Measurements from ENCODE around the gene CTDNEP1.

Gene CTDNEP1

DNA sequence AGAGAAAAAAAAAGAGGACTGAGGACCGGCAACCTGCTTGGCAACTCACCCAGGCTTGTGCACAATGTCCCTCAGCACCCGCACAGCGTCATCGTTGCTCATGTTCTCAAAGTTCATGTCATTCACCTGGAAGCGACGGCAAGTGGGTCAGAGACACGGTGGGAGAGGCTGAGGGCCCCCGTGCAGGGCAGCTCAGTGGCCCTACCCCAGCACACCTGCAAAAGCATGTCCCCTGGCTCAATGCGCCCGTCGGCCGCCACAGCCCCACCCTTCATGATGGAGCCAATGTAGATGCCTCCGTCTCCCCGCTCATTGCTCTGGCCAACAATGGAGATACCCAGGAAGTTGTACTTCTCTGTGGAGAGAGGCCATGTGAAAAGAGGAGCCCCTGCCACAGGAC is 22.6 kb downstream of the CTDNEP1 start:
- DNase-seq (ENCODE audit: low read depth) = no peak

DNA sequence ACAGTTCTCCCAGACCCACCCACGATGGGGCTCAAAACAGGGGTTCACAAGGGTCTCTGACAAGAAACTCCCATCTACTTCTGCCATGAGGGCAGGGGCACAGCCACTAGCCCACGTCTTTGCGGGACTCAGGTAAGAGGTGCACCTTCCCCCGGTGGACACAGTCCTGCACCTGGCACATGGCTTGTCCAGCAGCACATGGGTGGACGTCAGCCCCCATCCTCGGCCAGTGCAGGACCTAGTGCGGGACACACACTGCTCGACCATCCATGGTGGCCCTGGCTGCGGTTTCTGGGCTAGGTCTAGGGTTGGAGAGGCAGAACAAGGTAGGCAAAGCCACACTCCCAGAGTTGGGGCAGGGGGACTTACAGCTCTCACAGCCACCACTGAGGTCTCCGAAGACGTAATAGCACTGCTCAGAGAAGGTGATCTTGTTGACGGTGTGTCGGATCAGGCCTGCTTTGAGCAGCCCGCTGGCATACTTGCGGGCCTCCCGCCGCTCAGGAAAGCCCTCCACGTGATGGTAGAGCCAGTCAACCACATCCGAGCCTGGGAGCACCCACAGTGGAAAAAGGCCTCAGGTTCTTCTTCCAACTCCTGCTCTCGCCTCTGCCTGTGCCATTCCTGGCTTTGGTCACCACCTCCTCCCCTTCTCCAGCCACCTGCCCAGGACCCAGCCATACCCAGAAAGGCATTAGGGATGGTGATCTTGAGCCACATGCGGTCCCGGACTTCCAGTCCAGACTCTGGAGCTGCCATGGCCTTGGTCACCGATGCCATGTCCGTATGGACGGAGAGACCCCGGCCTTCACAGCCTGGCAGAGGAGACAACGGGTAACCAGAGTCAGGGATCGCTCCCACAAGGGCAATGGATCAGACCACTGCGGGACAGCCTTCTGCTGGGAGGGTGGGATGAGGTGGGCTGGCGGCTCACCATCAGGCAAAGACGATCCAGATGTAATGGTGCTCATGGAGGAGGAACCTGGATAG is 24.5 kb downstream of the CTDNEP1 start:
- DNase-seq (ENCODE audit: low read depth) = no peak

DNA sequence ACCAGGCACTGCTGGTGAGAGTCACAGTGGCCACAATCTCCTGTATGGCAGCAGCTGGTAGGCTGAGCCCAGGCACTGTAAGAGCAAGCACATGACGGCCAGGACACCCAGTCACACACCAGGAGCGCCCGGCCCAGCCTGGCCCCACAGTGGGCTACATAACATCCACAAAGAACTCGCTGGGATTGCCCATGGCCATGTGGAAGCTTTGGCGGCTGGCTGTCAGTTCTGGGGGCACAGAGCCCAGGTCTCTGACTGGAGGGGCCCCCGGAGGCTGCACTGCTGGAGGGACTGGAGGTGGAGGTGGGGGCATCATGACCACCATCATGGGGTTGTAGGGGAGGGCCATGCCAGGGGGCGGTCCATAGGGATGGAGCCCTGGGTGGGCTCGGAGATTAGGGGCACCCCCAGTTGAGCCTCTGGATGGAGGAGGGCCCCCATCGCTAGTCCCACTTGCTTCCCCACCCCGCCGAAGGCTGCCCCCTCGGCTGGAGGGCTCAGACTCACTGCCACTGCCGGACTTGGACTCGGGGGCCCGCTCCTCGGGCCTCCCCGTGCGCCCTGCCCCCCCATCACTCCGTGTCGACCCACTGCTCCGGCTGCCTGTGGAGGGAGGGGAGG is 25.7 kb downstream of the CTDNEP1 start:
- no peak for DNase-seq (ENCODE audit: low read depth)

DNA sequence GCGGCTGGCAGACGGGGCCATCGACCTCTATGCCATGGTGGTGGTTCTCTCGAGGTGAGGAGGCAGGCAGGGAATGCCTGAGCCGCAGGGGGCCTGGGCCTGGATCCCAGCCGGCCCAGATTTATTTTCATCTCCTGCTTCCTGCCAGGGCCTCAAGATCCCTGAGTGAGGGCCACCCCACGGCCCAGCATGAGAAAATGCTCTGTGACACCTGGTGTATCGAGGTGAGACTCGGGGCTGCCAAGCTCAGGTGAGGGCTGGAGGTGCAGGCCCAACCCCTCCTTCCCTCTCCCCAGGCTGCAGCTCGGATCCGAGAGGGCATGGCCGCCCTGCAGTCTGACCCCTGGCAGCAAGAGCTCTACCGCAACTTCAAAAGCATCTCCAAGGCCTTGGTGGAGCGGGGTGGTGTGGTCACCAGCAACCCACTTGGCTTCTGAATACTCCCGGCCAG is 26.8 kb downstream of the CTDNEP1 start:
- DNase-seq (ENCODE audit: low read depth) = no peak

DNA sequence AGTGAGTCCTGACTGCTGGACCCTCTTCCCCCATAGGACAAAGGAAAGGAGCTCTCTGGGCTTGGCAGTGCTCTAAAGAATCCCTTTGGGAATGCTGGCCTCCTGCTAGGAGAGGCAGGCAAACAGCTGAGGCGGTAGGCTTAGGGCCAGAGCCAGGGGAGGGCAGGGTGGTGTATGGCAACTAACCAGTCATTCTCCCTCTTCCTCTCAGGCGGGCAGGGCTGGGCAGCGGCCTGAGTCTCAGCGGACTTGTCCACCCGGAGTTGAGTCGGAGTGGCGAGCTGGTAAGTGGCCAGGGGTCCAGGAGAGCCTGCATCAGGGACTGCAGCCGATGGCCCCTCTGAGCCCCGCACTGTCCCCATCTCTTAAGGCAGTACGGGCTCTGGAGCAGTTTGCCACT is 27.4 kb downstream of the CTDNEP1 start:
- DNase-seq (ENCODE audit: low read depth) = no peak

DNA sequence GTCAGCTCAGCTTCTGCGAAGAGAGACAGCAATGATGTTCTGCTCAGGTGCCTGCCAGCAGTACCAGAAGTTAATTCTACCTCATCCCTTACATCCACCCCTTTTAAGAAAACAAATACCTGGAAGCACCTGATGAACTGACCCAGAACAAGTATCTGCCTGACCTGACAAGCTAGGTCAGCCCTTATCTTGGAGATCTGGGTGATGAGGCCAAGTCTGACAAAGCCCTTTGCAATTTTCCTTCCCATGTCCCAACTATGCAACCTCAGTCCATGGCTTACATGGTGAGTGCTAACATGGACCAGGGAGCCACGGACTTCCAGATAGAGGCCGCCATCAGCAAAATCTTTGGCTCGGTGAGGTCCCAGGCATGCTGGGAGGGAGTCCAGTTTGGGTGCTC is 28.2 kb downstream of the CTDNEP1 start:
- no peak for DNase-seq (ENCODE audit: low read depth)

DNA sequence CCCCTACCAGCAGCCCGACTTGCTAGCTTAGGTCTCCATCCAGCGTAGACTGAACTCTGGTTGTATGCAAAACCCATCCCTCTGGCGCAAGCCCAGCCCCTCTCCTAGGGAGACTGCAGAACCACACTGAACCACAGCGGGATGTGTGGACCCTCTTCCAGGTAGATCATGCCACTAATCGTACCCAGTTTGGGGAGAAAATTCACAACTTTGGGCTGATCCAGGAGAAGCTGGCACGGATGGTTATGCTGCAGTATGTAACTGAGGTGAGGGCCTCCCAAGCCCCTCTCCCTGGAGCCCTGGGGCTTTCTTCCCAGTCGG is 28.6 kb downstream of the CTDNEP1 start:
- DNase-seq (ENCODE audit: low read depth) = no peak

DNA sequence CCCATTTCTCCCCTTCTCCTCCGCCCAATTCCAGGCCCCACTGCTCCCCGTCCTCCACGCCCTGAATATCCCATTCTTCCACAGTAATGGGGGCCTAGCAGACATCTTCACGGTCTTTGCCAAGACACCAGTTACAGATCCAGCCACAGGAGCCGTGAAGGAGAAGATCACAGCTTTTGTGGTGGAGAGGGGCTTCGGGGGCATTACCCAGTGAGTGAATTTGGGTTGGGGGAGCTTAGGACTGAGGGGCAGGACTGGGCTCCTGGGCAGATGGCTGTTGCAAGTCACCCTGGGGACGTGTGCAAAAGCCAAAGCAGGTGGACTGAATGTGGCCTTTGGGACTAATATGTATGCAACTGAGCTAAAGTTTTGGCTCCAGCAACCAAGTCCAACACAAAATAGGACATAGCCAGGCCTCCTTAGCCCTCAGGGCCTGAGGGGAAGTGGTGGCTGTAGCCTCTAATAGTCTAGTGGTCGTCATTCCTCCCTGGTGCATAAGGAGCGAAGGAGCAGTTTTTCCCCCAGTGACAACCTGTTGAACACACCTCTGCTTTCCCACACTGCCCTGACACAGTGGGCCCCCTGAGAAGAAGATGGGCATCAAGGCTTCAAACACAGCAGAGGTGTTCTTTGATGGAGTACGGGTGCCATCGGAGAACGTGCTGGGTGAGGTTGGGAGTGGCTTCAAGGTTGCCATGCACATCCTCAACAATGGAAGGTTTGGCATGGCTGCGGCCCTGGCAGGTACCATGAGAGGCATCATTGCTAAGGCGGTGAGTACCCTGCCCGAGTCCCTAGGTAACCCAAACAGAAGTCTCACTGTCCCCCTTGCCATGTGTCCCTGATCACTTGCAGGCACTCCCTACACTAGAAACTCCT is 29.2 kb downstream of the CTDNEP1 start:
- no peak for DNase-seq (ENCODE audit: low read depth)

DNA sequence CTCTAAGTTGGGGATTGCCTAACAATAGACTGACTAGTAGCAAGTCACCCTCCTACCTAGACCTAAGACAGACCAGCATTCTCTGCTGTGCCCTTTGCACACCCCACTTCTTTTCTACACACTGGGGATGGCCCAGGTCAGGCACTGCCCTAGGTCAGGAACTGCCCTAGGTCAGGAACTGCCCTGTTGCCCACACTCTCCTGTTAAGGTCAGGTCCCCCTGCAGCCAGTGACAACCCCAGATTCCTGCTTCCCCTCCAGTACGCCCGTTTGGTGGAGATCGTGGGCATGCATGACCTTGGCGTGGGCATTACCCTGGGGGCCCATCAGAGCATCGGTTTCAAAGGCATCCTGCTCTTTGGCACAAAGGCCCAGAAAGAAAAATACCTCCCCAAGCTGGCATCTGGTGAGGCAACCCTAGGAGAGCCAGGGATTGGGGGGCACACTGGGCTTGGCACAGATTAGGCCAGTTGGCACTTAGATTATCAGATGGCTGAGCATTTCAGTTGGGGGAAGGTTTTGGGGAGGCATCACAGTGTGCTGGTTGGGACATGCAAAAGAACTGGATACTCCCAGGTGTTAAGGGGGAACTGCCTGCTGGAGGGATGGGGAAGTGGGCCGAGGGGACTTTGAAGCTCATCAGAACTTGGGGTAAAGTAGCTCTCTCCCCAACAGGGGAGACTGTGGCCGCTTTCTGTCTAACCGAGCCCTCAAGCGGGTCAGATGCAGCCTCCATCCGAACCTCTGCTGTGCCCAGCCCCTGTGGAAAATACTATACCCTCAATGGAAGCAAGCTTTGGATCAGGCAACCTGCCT is 30.0 kb downstream of the CTDNEP1 start:
- DNase-seq (ENCODE audit: low read depth) = no peak

DNA sequence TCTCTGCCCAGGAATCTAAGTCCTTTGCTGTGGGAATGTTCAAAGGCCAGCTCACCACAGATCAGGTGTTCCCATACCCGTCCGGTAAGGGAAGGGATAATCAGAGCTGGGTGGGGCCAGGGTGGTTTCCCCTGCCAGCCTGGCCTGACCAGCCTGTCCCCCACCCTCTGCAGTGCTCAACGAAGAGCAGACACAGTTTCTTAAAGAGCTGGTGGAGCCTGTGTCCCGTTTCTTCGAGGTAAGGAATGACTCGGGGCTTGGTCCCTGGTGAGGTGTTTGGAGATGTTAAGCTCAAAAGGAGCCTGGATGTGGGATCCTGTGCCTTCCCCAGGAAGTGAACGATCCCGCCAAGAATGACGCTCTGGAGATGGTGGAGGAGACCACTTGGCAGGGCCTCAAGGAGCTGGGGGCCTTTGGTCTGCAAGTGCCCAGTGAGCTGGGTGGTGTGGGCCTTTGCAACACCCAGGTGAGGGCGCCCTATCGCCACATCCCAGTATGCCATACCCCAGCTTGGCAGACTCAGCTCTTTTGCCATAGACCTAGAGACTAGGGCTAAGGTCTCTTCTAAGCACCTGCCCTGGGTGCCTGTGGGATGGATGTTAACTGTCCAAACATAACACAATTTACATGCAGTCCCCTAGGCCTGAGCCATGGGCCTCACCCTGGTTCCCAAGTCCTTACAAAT is 30.8 kb downstream of the CTDNEP1 start:
- DNase-seq (ENCODE audit: low read depth) = peak; percentile 37

DNA sequence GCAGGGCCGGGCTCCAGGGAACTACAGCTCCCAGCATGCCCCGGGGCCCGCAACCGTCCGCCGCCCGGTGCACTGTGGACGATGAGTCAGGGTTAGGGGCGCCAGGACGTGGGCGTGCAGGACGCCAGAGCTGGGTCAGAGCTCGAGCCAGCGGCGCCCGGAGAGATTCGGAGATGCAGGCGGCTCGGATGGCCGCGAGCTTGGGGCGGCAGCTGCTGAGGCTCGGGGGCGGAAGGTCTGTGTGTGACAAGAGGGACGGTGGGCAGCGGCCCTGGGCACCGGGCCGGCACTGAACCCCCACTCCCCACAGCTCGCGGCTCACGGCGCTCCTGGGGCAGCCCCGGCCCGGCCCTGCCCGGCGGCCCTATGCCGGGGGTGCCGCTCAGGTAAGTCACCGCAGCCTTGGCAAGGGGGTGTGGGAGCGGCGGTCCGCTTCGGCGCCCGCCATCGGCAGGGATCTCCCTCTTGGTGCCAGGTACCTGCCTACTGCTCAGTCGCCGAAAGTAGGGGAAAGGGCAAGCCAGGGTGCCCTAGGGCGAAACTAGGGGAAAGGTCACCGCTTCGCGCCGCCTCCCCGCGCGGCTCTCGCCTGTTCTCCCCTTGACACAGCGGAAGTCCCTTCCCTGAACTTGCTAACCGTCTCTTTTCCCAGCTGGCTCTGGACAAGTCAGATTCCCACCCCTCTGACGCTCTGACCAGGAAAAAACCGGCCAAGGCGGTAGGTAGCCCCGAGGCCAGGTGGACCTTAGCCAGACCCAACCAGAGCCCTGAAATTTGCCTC is 31.5 kb downstream of the CTDNEP1 start, which contains the start of the genes ACADVL and DLG4:
TSS of gene ACADVL (plus strand) at position 127 of the 781 bp plus-strand sequence. CDS start at position 174, 47 bp downstream.
TSS of gene DLG4 (minus strand) at position 25 of the 781 bp plus-strand sequence.
- DNase-seq (ENCODE audit: low read depth) = peak; percentile 72

DNA sequence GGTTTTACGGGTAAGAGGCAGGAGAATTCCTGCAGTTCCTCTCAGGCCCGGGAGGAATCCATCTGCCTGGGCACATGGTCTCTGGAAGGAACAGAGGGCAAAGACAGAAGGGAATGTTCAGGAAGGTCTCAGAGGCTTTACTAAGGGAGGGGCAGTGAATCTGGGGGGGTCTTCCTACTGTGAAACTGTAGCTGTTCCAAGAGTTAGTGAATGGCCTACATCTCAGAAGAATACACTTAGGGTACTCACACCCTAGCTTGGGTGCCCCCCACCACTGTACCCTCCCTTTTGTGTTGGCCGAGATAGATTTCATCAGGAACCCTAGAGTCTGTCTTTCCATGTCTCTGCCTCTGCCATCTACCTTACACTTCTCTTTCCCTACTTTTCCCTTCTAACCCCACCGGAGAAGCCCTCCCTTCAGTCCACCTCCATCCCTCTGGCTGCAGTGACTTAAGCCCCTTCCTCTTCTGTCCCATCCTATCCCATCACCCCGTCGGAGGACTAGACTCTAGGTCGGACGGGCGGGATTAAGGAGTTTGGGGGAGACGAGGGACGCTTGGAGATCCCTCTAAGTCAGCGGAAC is 32.2 kb downstream of the CTDNEP1 start:
- DNase-seq (ENCODE audit: low read depth) = no peak

DNA sequence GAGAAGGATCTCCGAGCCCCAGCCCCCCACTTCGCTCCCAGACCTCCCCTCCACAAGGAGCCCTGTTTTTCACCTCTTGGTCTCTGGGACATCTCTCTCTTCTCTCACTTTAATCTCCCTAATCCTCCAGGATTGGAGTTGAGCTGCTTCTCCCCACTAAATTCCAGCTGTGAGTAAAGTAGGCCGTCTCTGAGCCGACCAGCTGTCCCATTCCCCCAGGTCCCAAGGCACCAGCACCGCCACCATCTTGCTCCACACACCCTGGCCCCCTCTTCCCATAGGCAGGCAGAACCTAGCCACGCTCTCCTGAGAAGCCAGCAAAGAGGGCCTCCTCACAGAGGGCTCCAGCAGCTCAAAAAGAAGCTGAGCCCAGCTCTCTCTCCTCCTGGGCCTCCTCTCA is 32.8 kb downstream of the CTDNEP1 start:
- DNase-seq (ENCODE audit: low read depth) = no peak

DNA sequence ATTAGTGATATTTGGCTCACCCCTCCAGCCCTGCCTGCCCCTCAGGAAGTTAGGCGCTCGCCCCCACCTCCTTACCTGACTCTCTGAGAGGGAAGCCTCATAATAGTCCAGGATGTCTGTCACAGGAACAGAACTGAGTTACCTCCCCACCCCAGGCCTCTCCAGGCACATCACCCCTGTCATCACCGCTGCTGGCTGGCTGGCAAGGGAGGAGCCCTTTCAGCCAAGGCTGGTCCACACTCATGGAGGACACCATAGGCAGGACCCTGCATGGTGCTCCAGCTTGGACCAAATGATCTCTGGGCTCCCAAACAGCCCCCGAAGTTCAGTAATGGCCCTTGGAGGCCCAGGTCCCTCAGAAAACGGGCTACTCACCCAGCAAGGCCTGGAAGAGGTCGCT is 33.4 kb downstream of the CTDNEP1 start:
- DNase-seq (ENCODE audit: low read depth) = no peak

DNA sequence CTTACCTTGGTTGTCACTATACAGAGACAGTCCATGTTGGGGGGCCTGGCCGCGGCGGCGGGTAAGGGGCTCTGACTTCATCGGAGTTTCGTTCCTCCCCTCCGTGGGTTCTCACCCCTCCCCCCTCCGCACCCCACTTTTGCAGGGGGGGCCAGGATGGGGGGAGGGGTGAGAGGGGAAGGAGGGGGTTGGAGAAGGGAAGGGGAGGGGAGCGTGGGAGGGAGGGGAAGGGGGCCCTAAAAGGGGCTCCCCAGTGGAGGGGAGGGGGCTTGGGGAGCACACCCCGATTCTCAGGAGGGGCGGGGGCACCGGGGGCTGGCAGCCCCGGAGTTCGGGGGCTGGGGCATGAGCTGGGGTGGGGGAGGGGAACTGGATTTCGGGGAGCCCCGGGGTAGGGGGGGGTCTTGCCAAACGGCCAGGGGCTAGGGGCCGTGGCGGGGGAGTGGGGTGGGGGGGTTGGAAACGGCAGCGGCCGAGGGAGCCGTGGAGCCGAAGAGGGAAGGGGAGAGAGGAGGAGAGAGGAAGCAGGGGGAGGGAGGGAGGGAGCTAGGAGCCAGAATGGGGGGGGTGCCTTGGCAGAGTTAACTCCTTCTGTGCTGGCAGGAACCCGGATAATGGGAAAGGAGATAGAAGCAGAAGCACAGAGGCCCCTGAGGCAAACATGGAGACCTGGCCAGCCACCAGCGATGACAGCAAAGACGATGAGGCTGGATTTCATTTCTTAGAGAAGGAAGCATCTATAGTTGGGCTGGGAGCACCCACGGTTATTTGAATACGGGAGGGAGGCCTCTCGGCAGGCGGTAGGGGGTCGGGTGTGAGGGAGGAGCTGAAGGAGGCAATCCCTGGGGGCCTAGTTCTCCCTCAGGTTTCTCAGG is 34.2 kb downstream of the CTDNEP1 start:
- DNase-seq (ENCODE audit: low read depth) = no peak

DNA sequence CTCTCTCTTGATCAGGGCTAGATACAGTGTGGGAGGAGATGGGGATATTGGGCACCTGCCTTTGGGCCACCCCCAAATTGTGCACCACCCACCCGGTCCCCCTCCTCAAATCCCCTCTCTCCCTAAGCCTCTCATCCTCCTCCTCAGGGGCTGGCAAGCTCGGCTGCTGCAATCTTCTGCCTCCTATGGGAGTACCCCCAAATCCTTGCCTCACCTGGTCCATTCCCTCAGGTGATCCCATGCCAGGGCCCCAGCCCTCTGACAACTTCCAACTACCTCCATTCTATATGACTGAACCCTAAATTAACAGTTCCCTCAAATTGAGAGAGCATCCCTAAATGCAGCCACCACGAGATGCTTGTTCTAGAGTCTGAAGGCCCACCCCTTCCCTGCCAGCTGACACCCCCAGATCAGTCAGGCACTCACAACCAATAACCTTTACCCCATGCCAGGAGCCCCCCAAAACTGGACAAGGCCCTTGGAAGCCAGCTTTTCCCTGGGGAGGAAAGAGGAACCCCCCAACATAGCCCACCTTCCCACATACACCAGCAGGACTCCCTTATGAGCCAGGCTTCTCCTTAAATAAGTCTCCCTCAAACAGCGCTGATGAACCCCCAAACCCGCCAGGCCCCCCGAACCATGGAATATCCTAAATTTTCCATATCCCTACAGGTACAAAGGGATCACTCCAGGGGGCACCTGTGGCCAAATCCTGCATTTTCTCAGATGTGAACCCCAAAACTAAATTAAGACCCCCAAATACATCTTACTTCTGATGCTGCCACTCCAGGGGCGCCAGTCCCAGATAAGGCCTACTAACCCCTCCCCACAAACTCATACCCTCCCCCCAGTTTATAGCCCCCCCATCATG is 35.1 kb downstream of the CTDNEP1 start:
- DNase-seq (ENCODE audit: low read depth) = no peak

DNA sequence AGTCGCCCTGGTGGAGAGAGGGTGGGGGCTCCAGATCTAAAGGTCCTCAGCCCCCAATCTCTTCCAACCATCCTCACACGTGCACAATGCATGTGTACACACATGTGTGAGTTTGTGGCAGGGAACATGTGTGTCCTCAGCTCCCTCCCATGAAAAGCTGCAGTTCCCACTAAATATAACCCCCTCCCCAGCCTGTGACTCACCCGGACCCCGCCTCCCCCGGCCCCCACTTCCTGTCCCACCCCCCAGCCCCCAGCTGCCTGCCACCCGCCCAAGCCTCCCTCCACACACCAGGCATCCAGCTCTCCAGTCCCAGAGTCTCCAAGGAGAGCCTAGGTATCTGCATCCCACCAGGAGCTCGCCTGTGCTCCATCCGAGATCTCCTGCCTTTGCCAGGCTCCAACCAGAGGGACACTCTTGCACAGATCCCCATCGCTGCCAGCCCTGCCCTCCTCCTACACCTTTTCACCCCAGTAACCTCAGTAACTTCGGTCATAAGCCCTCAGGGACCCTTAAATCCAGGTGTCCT is 35.8 kb downstream of the CTDNEP1 start:
- DNase-seq (ENCODE audit: low read depth) = no peak

All from activated T-cell treated with anti-CD3 and anti-CD28 coated beads for 24 hours (primary cell).